H9 (cell line): Measurements from ENCODE around the gene IQGAP2. TPM values are rescaled to one million over a fixed set of nuclear protein-coding genes. Genes with fewer than 3 reads are reported as not detected.

ENCODE experiments used
- DNase-seq: peaks from one replicate; pipeline ENCODE4 v3.0.0-alpha.2; 2017
- H2AFZ ChIP-seq: one replicate; pipeline ENCODE4 v1.6.1; 2013; ENCODE audit warnings: mild to moderate bottlenecking, low read length, control low read depth, moderate library complexity
- H2AK5ac ChIP-seq: 2 replicates; pipeline ENCODE4 v1.6.1; 2013; ENCODE audit warnings: low read length, control low read depth, mixed read lengths; ENCODE audit not compliant: insufficient read length
- H2BK120ac ChIP-seq: one replicate; pipeline ENCODE4 v1.6.1; 2013; ENCODE audit warnings: low read depth, mild to moderate bottlenecking, low read length, control low read depth, inconsistent platforms; ENCODE audit not compliant: poor library complexity, severe bottlenecking
- H2BK12ac ChIP-seq: 2 replicates; pipeline ENCODE4 v1.6.1; 2013; ENCODE audit warnings: low read length, control low read depth, mixed read lengths, low read depth; ENCODE audit not compliant: insufficient read length
- H2BK15ac ChIP-seq: 2 replicates; pipeline ENCODE4 v1.6.1; 2013; ENCODE audit warnings: low read depth, low read length, control low read depth
- H2BK20ac ChIP-seq: one replicate; pipeline ENCODE4 v1.6.1; 2013; ENCODE audit warnings: low read depth, mild to moderate bottlenecking, low read length, control low read depth, inconsistent platforms; ENCODE audit not compliant: poor library complexity, severe bottlenecking
- H2BK5ac ChIP-seq: 2 replicates; pipeline ENCODE4 v1.6.1; 2013; ENCODE audit warnings: low read length, control low read depth, mixed read lengths; ENCODE audit not compliant: insufficient read length
- H3K14ac ChIP-seq: 2 replicates; pipeline ENCODE4 v1.6.1; 2013; ENCODE audit warnings: low read length, control low read depth; ENCODE audit not compliant: insufficient read depth
- H3K18ac ChIP-seq: 2 replicates; pipeline ENCODE4 v1.6.1; 2013; ENCODE audit warnings: low read depth, mild to moderate bottlenecking, mixed read lengths, low read length, control low read depth; ENCODE audit not compliant: insufficient read length
- H3K23ac ChIP-seq: 2 replicates; pipeline ENCODE4 v1.6.1; 2013; ENCODE audit warnings: low read length, control low read depth, mixed read lengths, low read depth; ENCODE audit not compliant: insufficient read length
- H3K23me2 ChIP-seq: 2 replicates; pipeline ENCODE4 v1.6.1; 2013; ENCODE audit warnings: low read depth, mild to moderate bottlenecking, mixed read lengths, low read length, control low read depth; ENCODE audit not compliant: insufficient read length, poor library complexity, severe bottlenecking
- H3K27ac ChIP-seq: 2 replicates; pipeline ENCODE4 v1.5.1; 2013; ENCODE audit warnings: low read length, control low read depth, mixed read lengths, low read depth; ENCODE audit not compliant: insufficient read length
- H3K27me3 ChIP-seq: 2 replicates; pipeline ENCODE4 v1.6.1; 2013; ENCODE audit warnings: low read length, control low read depth, inconsistent platforms; ENCODE audit not compliant: insufficient read depth
- H3K4ac ChIP-seq: 2 replicates; pipeline ENCODE4 v1.6.1; 2013; ENCODE audit warnings: low read depth, mild to moderate bottlenecking, control low read depth, inconsistent platforms, low read length, moderate library complexity
- H3K4me1 ChIP-seq: 2 replicates; pipeline ENCODE4 v1.6.1; 2013; ENCODE audit warnings: low read length, control low read depth, inconsistent platforms; ENCODE audit not compliant: insufficient read depth
- H3K4me2 ChIP-seq: 2 replicates; pipeline ENCODE4 v1.6.1; 2013; ENCODE audit warnings: low read length, control low read depth, mixed read lengths; ENCODE audit not compliant: insufficient read length, insufficient read depth
- H3K56ac ChIP-seq: 2 replicates; pipeline ENCODE4 v1.6.1; 2013; ENCODE audit warnings: low read depth, mild to moderate bottlenecking, mixed read lengths, low read length, control low read depth; ENCODE audit not compliant: insufficient read length
- H3K79me1 ChIP-seq: 2 replicates; pipeline ENCODE4 v1.6.1; 2013; ENCODE audit warnings: low read depth, mild to moderate bottlenecking, moderate library complexity, low read length, control low read depth, inconsistent platforms; ENCODE audit not compliant: insufficient read depth, poor library complexity, severe bottlenecking
- H3K79me2 ChIP-seq: 2 replicates; pipeline ENCODE4 v1.6.1; 2013; ENCODE audit warnings: low read length, control low read depth, inconsistent platforms; ENCODE audit not compliant: insufficient read depth
- H3K9ac ChIP-seq: 2 replicates; pipeline ENCODE4 v1.6.1; 2013; ENCODE audit warnings: low read length, control low read depth, mixed read lengths; ENCODE audit not compliant: insufficient read length; ENCODE audit errors: extremely low read depth
- H3K9me3 ChIP-seq: one replicate; pipeline ENCODE4 v1.6.1; 2013; ENCODE audit warnings: low read depth, low read length, inconsistent platforms; ENCODE audit not compliant: control insufficient read depth
- H3T11ph ChIP-seq: one replicate; pipeline ENCODE4 v1.6.1; 2013; ENCODE audit warnings: mild to moderate bottlenecking, low read length, control low read depth, inconsistent platforms
- H4K20me1 ChIP-seq: one replicate; pipeline ENCODE4 v1.6.1; 2013; ENCODE audit not compliant: control insufficient read depth, insufficient read length, insufficient read depth
- H4K5ac ChIP-seq: 2 replicates; pipeline ENCODE4 v1.6.1; 2013; ENCODE audit warnings: low read depth, mild to moderate bottlenecking, mixed read lengths, low read length, control low read depth; ENCODE audit not compliant: insufficient read length
- H4K8ac ChIP-seq: replicated peaks from 2 replicates; pipeline ENCODE4 v1.6.1; 2013; ENCODE audit warnings: low read length, control low read depth, mixed read lengths, low read depth; ENCODE audit not compliant: insufficient read length
- H4K91ac ChIP-seq: 2 replicates; pipeline ENCODE4 v1.6.1; 2013; ENCODE audit warnings: low read depth, mild to moderate bottlenecking, moderate library complexity, mixed read lengths, low read length, control low read depth; ENCODE audit not compliant: insufficient read length
- H3K27ac Mint-ChIP-seq, 3 experiments: 2 replicates in 2 of 3; 3 replicates in 1 of 3; pipeline ENCODE4 v1.8.0; 2020 to 2021; ENCODE audit warnings: mixed read lengths in 3 of 3, mild to moderate bottlenecking in 1 of 3, moderate library complexity in 1 of 3
- H3K27me3 Mint-ChIP-seq: 2 replicates; pipeline ENCODE4 v1.8.0; 2021; ENCODE audit warnings: low read depth, mild to moderate bottlenecking, moderate library complexity, mixed read lengths
- H3K36me3 Mint-ChIP-seq, 3 experiments: 2 replicates in 2 of 3; 3 replicates in 1 of 3; pipeline ENCODE4 v1.8.0; 2020 to 2021; ENCODE audit warnings: low read depth in 3 of 3, mixed read lengths in 3 of 3; ENCODE audit not compliant: insufficient read depth in 1 of 3
- H3K4me1 Mint-ChIP-seq, 2 experiments: 2 replicates each; pipeline ENCODE4 v1.8.0; 2020; ENCODE audit warnings: mixed read lengths in 2 of 2
- H3K4me3 Mint-ChIP-seq, 2 experiments: 2 replicates in 1 of 2; 3 replicates in 1 of 2; pipeline ENCODE4 v1.8.0; 2020 to 2021; ENCODE audit warnings: mild to moderate bottlenecking in 2 of 2, mixed read lengths in 2 of 2, moderate library complexity in 1 of 2
- H3K9me3 Mint-ChIP-seq, 2 experiments: 2 replicates in 1 of 2; 3 replicates in 1 of 2; pipeline ENCODE4 v1.8.0; 2020; ENCODE audit warnings: mild to moderate bottlenecking in 2 of 2, mixed read lengths in 2 of 2, moderate library complexity in 1 of 2
- CTCF ChIP-seq: fragments of 200-600 bp; sonication (generic); conservative IDR thresholded peaks from 3 replicates; pipeline ENCODE4 v1.8.0; 2021; ENCODE audit warnings: antibody characterized with exemption, mild to moderate bottlenecking
- WGBS: extraction: QIAGEN DNeasy Blood & Tissue Kit; methylation state at CpG from one replicate; pipeline ENCODE4 v1.1.7; 2013; ENCODE audit warnings: missing lambda C conversion rate, low lambda C conversion rate, mixed read lengths; ENCODE audit not compliant: insufficient read length; ENCODE audit errors: extremely low coverage; 5-methylcytosine and 5-hydroxymethylcytosine counted together
- total RNA-seq: library from RNA; stranded (reverse); gene quantifications from 2 replicates; pipeline ENCODE4 v1.2.1, GENCODE V29; 2021

Gene IQGAP2
- total RNA-seq, 1 experiment from 2014 or later, result 22.5 TPM

DNA sequence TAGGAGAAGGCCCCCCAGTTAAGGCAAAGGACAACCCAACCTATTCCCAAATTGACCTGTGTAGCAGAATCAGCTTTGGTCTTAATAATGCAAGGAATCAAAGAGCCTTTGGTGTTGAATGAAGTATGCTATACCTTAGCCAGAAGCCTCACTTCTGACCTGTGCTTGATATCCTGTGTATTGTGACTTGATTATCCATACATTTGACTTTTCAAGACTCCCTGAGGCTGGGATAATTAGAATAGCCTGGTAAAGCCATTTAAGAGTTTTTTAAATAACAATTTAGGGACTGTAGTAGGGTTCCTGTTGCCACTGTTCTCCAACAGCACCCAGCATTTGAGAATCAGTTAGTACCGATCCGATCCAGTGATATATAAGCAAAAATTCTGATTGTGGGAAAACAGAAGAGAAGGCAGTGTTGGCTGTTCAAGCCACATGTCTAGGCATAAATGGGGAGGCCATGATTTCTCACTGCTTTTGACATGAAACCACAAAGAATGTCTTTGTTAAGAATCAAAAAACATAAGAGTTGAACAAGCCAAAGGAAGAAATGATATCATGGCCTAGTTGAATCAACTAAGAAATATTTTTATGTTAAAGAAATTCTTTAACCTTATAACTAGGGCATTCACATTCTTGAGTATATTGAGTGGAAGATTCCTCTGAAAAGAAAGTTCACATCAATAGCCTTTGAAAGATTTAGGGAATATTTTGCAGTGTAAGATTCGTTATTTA lies 121.2 kb downstream of the IQGAP2 start:
- Histone ChIP-seq H3K9ac (peak overlapping the region; percentile 28), H3K23ac (no peak overlapping the region), H4K5ac (no peak overlapping the region), H4K8ac (no peak overlapping the region), H2AK5ac (no peak overlapping the region), H4K91ac (no peak overlapping the region), H3T11ph (peak overlapping the region; percentile 60), H2BK12ac (no peak overlapping the region), H3K4me1 (peaks cover 29% of the 10 kb centered on the region), H3K18ac (no peak overlapping the region), H2BK20ac (no peak overlapping the region), H3K4me2 (peak overlapping the region; percentile 73), H3K79me1 (peaks cover 3% of the 10 kb centered on the region), H4K20me1 (no peaks in the 10 kb centered on the region), H2AFZ (no peak overlapping the region), H3K79me2 (no peaks in the 10 kb centered on the region; the same call in 1 of the 2 replicates), H3K23me2 (peaks cover 5% of the 10 kb centered on the region), H2BK120ac (no peak overlapping the region), H3K27me3 (no peaks in the 10 kb centered on the region), H3K4ac (no peak overlapping the region), H3K56ac (no peak overlapping the region), H3K14ac (no peak overlapping the region), H2BK5ac (no peak overlapping the region), H3K27ac (peak overlapping the region; percentile 91), H2BK15ac (no peak overlapping the region), H3K9me3 (no peaks in the 10 kb centered on the region)
- Mint-ChIP-seq H3K9me3 (no peaks in the 10 kb centered on the region), H3K4me3 (peak overlapping the region; percentile 18 to 47), H3K27me3 (no peaks in the 10 kb centered on the region; the same call in 1 of the 2 replicates), H3K36me3 (no peaks in the 10 kb centered on the region), H3K4me1 (peaks cover 56 to 67% of the 10 kb centered on the region in 2 experiments), H3K27ac (peak overlapping the region; percentile 77 to 91 (median 86))
- whole genome bisulfite sequencing, result no CpG with 5 or more reads among the region's 3 CpGs
- TF ChIP-seq CTCF, result no peak
- DNase-seq, result no peak
